Mesendoderm (in vitro differentiated cells): ENCODE data around the gene PSMA4.

Experiments used
- DNase-seq: peaks from one replicate; pipeline ENCODE4 v3.0.0; 2013
- H2AK5ac ChIP-seq: 2 replicates; pipeline ENCODE4 v1.6.1; 2013; ENCODE audit warnings: low read length, inconsistent platforms
- H2BK120ac ChIP-seq: 2 replicates; pipeline ENCODE4 v1.6.1; 2013; ENCODE audit warnings: low read depth, mild to moderate bottlenecking, low read length, moderate library complexity, mixed read lengths
- H2BK15ac ChIP-seq: replicated peaks from 2 replicates; pipeline ENCODE4 v1.6.1; 2013; ENCODE audit warnings: low read depth, mild to moderate bottlenecking, moderate library complexity
- H2BK5ac ChIP-seq: 2 replicates; pipeline ENCODE4 v1.6.1; 2013; ENCODE audit warnings: low read length, inconsistent platforms
- H3K18ac ChIP-seq: 2 replicates; pipeline ENCODE4 v1.6.1; 2013; ENCODE audit warnings: mild to moderate bottlenecking, low read length, mixed read lengths
- H3K23ac ChIP-seq: one replicate; pipeline ENCODE4 v1.6.1; 2013; ENCODE audit warnings: low read length
- H3K27ac ChIP-seq: 2 replicates; pipeline ENCODE4 v1.5.1; 2013; ENCODE audit warnings: low read depth, mild to moderate bottlenecking, inconsistent platforms, low read length, moderate library complexity
- H3K27me3 ChIP-seq: 2 replicates; pipeline ENCODE4 v1.6.1; 2013; ENCODE audit warnings: low read length, control low read depth, mild to moderate bottlenecking, inconsistent platforms; ENCODE audit not compliant: insufficient read depth, poor library complexity
- H3K36me3 ChIP-seq: 2 replicates; pipeline ENCODE4 v1.6.1; 2013; ENCODE audit warnings: low read length, inconsistent platforms; ENCODE audit not compliant: control insufficient read depth, insufficient read depth
- H3K4ac ChIP-seq: one replicate; pipeline ENCODE4 v1.6.1; 2013; ENCODE audit warnings: low read depth, mild to moderate bottlenecking, low read length, moderate library complexity
- H3K4me1 ChIP-seq: 2 replicates; pipeline ENCODE4 v1.6.1; 2013; ENCODE audit warnings: low read depth, low read length, inconsistent platforms; ENCODE audit not compliant: control insufficient read depth
- H3K4me2 ChIP-seq: 2 replicates; pipeline ENCODE4 v1.6.1; 2013; ENCODE audit warnings: low read length
- H3K4me3 ChIP-seq: 2 replicates; pipeline ENCODE4 v1.5.1; 2013; ENCODE audit warnings: mild to moderate bottlenecking, low read length
- H3K56ac ChIP-seq: one replicate; pipeline ENCODE4 v1.6.1; 2013; ENCODE audit warnings: low read length
- H3K79me1 ChIP-seq: 2 replicates; pipeline ENCODE4 v1.6.1; 2013; ENCODE audit warnings: low read length, inconsistent platforms
- H3K79me2 ChIP-seq: 2 replicates; pipeline ENCODE4 v1.6.1; 2013; ENCODE audit warnings: mild to moderate bottlenecking, low read length; ENCODE audit not compliant: control insufficient read depth, insufficient read depth
- H3K9ac ChIP-seq: 2 replicates; pipeline ENCODE4 v1.6.1; 2013; ENCODE audit warnings: low read length, inconsistent platforms
- H4K5ac ChIP-seq: one replicate; pipeline ENCODE4 v1.6.1; 2013; ENCODE audit warnings: low read length
- H4K8ac ChIP-seq: one replicate; pipeline ENCODE4 v1.6.1; 2013; ENCODE audit warnings: low read depth, mild to moderate bottlenecking, control low read depth, low read length, moderate library complexity
- WGBS: extraction: QIAGEN DNeasy Blood & Tissue Kit; methylation state at CpG from one replicate; pipeline ENCODE4 v1.1.7; 2013; ENCODE audit warnings: low lambda C conversion rate, missing lambda C conversion rate; ENCODE audit not compliant: insufficient coverage; ENCODE audit errors: extremely low coverage; 5-methylcytosine and 5-hydroxymethylcytosine counted together

The PSMA4 gene

GRCh38 chr15:78540871-78541743, 863 bp downstream of the PSMA4 start:
- Histone ChIP-seq H3K56ac (peak overlapping the region; percentile 97), H3K27ac (peak overlapping the region; percentile 91)
- DNase-seq = peak; percentile 47

GRCh38 chr15:78541744-78542034, 1.4 kb downstream of the PSMA4 start:
- Histone ChIP-seq H3K79me1 (peaks cover 15% of the 10 kb centered on the region), H3K23ac (no peak overlapping the region), H3K27me3 (no peaks in the 10 kb centered on the region), H2AK5ac (no peak overlapping the region), H3K79me2 (peaks cover 17% of the 10 kb centered on the region), H2BK15ac (no peak overlapping the region), H3K27ac (no peak overlapping the region), H2BK5ac (no peak overlapping the region), H4K5ac (no peak overlapping the region), H4K8ac (no peak overlapping the region), H2BK120ac (no peak overlapping the region), H3K4me1 (peaks cover 2% of the 10 kb centered on the region), H3K18ac (no peak overlapping the region), H3K4me2 (peak overlapping the region; percentile 97), H3K4me3 (no peak overlapping the region), H3K4ac (no peak overlapping the region), H3K56ac (peak overlapping the region; percentile 97), H3K36me3 (no peaks in the 10 kb centered on the region), H3K9ac (peak overlapping the region; percentile 95)
- DNase-seq = no peak
- WGBS = no CpG with 5 or more reads among the region's 1 CpG

More at GRCh38 chr15:78540871-78541743, 863 bp downstream of the PSMA4 start:
- Histone ChIP-seq H2BK15ac (no peak overlapping the region), H3K9ac (peak overlapping the region; percentile 95), H3K4me2 (peak overlapping the region; percentile 97), H3K4me3 (peak overlapping the region; percentile 96), H3K27me3 (no peaks in the 10 kb centered on the region), H2BK120ac (no peak overlapping the region), H2BK5ac (no peak overlapping the region), H2AK5ac (peak overlapping the region; percentile 37), H4K5ac (no peak overlapping the region), H3K4ac (peak overlapping the region; percentile 38), H3K18ac (peak overlapping the region; percentile 57), H4K8ac (no peak overlapping the region), H3K36me3 (no peaks in the 10 kb centered on the region), H3K79me2 (peaks cover 17% of the 10 kb centered on the region), H3K4me1 (peaks cover 2% of the 10 kb centered on the region), H3K79me1 (peaks cover 15% of the 10 kb centered on the region), H3K23ac (no peak overlapping the region)
- no CpG with 5 or more reads among the region's 17 CpGs for WGBS

GRCh38 chr15:78542647-78543046, 2.4 kb downstream of the PSMA4 start:
- Histone ChIP-seq H4K8ac (no peak overlapping the region), H3K18ac (no peak overlapping the region), H3K4me2 (no peak overlapping the region), H3K79me1 (peaks cover 15% of the 10 kb centered on the region), H2AK5ac (no peak overlapping the region), H3K79me2 (peaks cover 17% of the 10 kb centered on the region), H2BK15ac (no peak overlapping the region), H3K36me3 (no peaks in the 10 kb centered on the region), H4K5ac (no peak overlapping the region), H3K27ac (no peak overlapping the region), H3K23ac (no peak overlapping the region), H2BK5ac (no peak overlapping the region), H3K56ac (no peak overlapping the region), H3K4ac (no peak overlapping the region), H3K9ac (no peak overlapping the region), H2BK120ac (no peak overlapping the region), H3K4me1 (peaks cover 2% of the 10 kb centered on the region), H3K27me3 (no peaks in the 10 kb centered on the region), H3K4me3 (no peak overlapping the region)
- DNase-seq = no peak
- no CpG with 5 or more reads among the region's 3 CpGs for WGBS

GRCh38 chr15:78550194-78550593, 9.9 kb downstream of the PSMA4 start:
- no peak overlapping the region for H4K8ac ChIP-seq
- H3K27ac ChIP-seq = no peak overlapping the region
- no peak overlapping the region for H2AK5ac ChIP-seq
- no peak overlapping the region for H4K5ac ChIP-seq
- H3K27me3 ChIP-seq = no peaks in the 10 kb centered on the region
- H3K9ac ChIP-seq = no peak overlapping the region
- H3K79me1 ChIP-seq = no peaks in the 10 kb centered on the region
- no peak overlapping the region for H3K56ac ChIP-seq
- no peaks in the 10 kb centered on the region for H3K79me2 ChIP-seq
- no peak overlapping the region for H2BK15ac ChIP-seq
- H3K23ac ChIP-seq = no peak overlapping the region
- no peak overlapping the region for H3K18ac ChIP-seq
- DNase-seq = peak; percentile 31
- no peak overlapping the region for H3K4me2 ChIP-seq
- H2BK5ac ChIP-seq = no peak overlapping the region
- H3K4me1 ChIP-seq = no peaks in the 10 kb centered on the region
- no CpG with 5 or more reads among the region's 6 CpGs for WGBS
- H3K36me3 ChIP-seq = peaks cover 6% of the 10 kb centered on the region
- no peak overlapping the region for H3K4ac ChIP-seq
- H3K4me3 ChIP-seq = no peak overlapping the region
- no peak overlapping the region for H2BK120ac ChIP-seq

- Histone ChIP-seq H3K36me3 (peaks cover 6% of the 10 kb centered on the region), H3K27ac (no peak overlapping the region), H3K4me3 (no peak overlapping the region), H3K27me3 (no peaks in the 10 kb centered on the region), H3K4ac (no peak overlapping the region), H3K18ac (no peak overlapping the region), H3K56ac (no peak overlapping the region), H3K79me2 (no peaks in the 10 kb centered on the region), H2BK5ac (no peak overlapping the region), H3K4me1 (no peaks in the 10 kb centered on the region), H3K23ac (no peak overlapping the region), H3K9ac (no peak overlapping the region), H2BK15ac (no peak overlapping the region), H3K4me2 (no peak overlapping the region), H2BK120ac (no peak overlapping the region), H4K8ac (no peak overlapping the region), H2AK5ac (no peak overlapping the region), H3K79me1 (no peaks in the 10 kb centered on the region), H4K5ac (no peak overlapping the region)
- no peak for DNase-seq
- no CpG with 5 or more reads among the region's 3 CpGs for WGBS
These were observed 10.6 kb downstream of the PSMA4 start for GRCh38 chr15:78550815-78551214.

- no peak overlapping the region for H3K4ac ChIP-seq
- no CpG with 5 or more reads among the region's 5 CpGs for WGBS
These were observed 11.7 kb downstream of the PSMA4 start for GRCh38 chr15:78551902-78552301.

More at GRCh38 chr15:78551902-78552301, 11.7 kb downstream of the PSMA4 start:
- Histone ChIP-seq H2BK5ac (no peak overlapping the region), H3K56ac (no peak overlapping the region), H3K18ac (no peak overlapping the region), H3K27me3 (no peaks in the 10 kb centered on the region), H4K5ac (no peak overlapping the region), H3K4me2 (no peak overlapping the region), H2AK5ac (no peak overlapping the region), H3K27ac (no peak overlapping the region), H3K36me3 (peaks cover 6% of the 10 kb centered on the region), H3K4me3 (no peak overlapping the region), H2BK120ac (no peak overlapping the region), H4K8ac (no peak overlapping the region), H3K9ac (no peak overlapping the region), H3K79me2 (no peaks in the 10 kb centered on the region), H3K23ac (no peak overlapping the region), H2BK15ac (no peak overlapping the region), H3K79me1 (no peaks in the 10 kb centered on the region), H3K4me1 (no peaks in the 10 kb centered on the region)
- no peak for DNase-seq
